SK-N-DZ (cell line): ENCODE measurements around the gene SLC25A34.

ENCODE experiments used
- DNase-seq: peaks from one replicate; pipeline ENCODE4 v3.0.0-alpha.2; 2015; ENCODE audit warnings: low spot score

SLC25A34 gene

GRCh38 chr1:15751717-15752116 is 15.7 kb downstream of the SLC25A34 start:
- DNase-seq, result no peak

DNA sequence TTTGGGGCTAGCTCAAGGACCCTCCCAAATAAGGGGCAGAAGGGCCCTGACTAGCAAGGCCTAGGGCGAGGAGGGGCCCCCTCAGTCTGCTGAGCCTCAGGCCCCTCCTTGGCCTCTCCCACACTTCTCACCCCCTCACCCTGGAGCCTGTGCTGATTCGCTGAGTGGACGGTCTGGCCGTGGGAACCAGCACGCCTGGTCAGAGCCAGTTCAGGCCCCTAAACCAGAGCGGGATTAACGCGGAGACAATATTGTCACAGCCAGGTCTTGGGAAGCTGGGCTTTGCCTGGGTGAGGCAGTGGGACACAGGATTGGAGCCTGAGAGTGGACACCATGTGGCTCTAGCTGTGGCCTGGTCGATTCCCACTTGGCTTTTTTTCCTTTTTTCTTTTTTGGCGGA is 17.7 kb downstream of the SLC25A34 start:
- no peak for DNase-seq

GRCh38 chr1:15755021-15755645 is 19.1 kb downstream of the SLC25A34 start:
- DNase-seq, result no peak

DNA sequence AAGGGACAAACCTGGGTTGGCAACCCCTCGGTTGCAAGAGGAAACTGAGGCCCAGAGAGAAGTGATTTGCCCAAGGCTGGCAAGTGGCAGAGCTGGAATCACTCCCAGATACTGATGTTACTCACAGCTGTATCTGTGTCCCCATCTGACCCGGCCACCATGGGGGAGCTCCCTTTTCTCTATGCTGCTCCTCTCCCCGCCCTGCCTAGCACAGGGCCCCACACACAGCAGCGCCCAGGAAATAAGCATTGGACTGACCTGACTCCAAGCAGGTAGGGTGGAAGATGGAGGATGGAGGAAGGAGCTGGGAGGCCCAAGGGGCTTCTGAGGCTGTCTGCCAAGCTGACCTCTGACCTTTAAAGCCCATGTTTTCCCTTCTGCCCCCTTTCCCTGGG is 19.6 kb downstream of the SLC25A34 start:
- DNase-seq, result no peak

DNA sequence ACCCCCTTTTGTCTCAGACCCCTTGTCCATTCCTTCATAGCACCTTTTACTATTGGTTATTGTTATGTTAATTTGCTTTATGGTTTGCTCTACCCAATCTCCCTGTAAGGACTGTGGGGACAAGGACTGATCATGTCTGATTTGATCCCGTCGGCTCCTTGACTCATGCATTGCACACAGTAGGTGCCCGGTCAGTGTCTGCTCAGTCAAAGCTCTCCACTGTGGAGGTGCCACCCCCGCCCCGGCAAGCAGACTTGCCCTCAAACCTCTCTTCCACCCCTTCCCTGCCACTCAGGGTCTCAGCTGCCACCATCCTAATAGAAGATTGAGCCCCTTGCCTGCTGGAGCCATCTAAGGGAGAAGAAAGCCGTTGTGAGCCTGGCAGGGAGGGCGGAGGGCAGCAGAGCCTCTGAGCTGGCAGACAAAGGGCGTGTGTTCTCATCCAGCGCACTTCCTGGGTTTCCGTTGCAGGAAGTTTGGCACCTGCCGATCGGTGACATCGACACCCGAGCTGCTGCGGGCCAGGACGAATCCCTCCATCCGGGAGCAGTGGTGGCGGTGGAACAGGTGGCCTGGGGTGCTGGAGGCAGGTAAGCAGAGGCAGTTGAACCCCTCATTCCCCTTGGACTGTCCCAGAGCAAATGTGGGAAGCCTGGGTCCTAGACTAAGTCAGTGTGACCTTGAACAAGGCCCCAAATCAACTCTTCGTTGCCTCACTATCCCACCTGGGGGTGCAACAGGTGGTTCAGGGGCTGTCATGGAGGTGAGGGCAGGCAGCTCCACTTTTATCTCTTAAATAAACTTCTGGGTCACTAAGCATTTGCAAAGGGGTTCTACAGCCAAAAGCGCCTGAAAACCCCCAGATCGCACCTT is 20.3 kb downstream of the SLC25A34 start:
- DNase-seq, result no peak

DNA sequence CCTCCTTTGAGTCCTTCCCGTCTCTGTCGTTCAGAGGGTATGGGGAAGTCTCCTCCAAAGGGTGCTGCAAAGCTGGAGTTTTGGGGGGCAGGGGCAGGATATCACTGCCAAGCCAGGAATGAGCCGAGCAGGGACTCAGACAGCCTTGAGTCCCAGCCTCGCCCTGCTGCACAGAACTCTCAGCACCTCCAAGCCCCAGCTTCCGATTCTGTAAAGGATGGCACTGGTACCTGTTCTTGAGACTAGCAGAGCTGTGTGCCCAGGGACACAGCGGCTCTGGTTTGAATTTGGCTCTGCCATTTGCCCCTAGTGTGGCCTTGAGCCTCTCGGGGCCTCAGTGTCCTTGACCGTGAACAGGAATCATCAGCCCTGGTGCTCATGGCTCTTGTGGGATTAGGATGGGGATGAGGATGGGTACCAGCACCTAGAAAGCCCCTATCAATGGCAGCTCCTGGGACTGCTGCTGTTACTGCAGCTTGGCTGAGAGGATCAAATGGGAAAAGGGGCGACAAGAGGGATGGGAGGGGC is 21.0 kb downstream of the SLC25A34 start:
- no peak for DNase-seq

DNA sequence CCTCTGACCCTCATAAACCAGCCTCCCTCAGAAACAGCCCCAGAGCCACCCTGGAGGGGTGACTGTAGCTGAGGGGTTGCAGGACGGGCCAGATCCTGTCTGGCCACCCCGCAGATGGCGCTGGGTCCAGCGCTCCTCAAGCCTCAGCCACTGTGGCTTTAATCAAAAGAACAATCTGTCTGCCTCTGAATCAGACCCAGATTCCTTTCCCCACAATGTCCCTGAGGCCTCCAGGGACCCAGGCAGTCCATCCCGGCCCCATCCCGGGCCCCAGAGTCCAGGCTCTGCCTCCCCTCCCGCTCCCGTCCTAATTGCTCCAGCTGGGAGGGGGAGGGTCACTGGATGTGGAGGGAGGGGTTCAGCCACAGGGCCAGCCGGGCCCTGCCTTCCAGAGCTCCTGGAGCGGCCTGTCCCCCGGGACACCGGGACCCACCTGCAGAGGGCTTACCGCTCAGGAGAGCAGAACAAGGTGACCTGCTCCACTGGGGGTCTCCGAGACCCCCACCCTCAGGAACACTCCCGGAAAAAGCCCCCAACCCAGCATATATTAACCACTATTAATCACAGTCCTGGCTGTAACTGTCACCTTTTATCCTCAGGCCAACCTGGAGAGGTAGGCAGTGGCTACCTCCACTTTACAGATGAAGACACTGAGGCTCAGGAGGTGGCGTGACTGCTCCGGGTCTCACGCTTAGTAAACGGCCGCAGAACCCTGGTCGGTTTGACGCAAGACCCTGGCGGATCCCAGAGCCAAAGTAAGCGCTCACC is 21.7 kb downstream of the SLC25A34 start:
- DNase-seq, result peak; percentile 68

GRCh38 chr1:15758343-15758931 is 22.4 kb downstream of the SLC25A34 start, which contains the start of gene FBLIM1:
Gene FBLIM1 (plus strand): TSS chr1:15758795. CDS start chr1:15764984, 6,189 bp downstream.
- DNase-seq, result no peak

- no peak for DNase-seq
These were observed 23.0 kb downstream of the SLC25A34 start for GRCh38 chr1:15758953-15759661.

DNA sequence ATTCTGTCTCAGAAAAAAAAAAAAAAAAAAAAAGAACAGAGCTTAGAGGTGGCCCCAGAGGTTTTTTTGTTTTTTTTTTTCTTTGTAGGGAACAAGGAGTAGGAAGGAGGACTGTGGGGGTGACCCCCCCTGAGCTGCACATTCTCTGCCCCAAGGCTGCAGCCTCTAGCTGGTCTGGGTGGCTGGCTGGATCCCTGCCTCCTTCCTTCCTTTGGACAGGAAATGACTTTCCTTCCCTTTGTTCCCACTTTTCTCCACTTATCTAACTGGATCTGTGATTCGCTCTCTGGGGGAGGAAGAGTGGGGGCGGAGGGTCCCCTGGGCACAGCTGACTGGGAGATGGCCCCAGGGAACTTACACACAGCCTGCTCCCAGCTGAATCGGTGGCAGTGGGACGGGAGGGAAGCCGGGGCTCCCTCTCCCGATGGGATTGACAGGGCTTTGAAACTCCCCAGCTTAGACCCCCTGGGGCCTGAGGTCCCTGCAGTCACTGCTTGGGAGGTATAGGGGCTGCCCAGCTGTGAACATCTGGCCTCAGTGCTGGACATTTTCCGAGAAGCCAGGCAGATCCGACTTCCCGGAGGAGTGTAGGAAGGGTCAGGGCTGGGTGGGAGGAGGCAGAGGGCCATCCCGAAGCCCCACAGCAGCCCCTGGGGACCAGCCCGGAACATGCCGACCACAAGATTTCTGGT is 24.6 kb downstream of the SLC25A34 start:
- no peak for DNase-seq

- DNase-seq, result no peak
These were observed 25.5 kb downstream of the SLC25A34 start for GRCh38 chr1:15761366-15762128.

GRCh38 chr1:15762546-15762945 is 26.5 kb downstream of the SLC25A34 start:
- no peak for DNase-seq

- no peak for DNase-seq
These were observed 28.3 kb downstream of the SLC25A34 start for GRCh38 chr1:15764269-15764764.

GRCh38 chr1:15764890-15765289 is 28.8 kb downstream of the SLC25A34 start:
- DNase-seq, result no peak

GRCh38 chr1:15765495-15766194 is 29.6 kb downstream of the SLC25A34 start:
- DNase-seq, result no peak

- DNase-seq, result no peak
These were observed 31.9 kb downstream of the SLC25A34 start for GRCh38 chr1:15767941-15768340.

GRCh38 chr1:15768388-15768787 is 32.3 kb downstream of the SLC25A34 start:
- DNase-seq, result no peak

DNA sequence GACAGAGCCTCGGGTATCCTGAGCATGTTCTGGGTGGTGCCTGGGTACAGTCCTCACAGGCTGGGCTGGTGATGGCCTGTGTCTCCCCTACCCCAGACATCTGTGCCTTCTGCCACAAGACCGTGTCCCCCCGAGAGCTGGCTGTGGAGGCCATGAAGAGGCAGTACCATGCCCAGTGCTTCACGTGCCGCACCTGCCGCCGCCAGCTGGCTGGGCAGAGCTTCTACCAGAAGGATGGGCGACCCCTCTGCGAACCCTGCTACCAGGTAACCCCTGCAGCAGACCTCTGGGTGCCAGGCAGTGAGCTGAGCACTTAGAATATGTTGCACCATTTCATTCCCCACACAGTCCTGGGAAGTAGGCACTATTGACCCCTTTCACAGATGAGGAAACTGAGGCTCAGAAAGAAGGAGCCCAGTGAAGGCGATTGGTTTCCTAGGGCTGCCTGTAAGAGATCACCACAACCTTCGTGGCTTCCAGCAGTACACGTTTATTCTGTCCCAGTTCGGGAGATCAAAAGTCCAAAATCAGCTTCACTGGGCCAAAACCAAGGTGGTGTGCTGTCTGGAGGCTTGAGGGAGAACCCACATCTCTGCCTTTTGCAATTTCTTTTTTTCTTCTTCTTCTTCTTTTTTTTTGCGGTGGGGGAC is 34.4 kb downstream of the SLC25A34 start:
- no peak for DNase-seq
